NCI-H1436 (cell line): ENCODE results near the gene HOXA2.
A peak's percentile ranks its signal among the peaks of the same experiment; 100 is the strongest.

ENCODE experiments used
- DNase-seq: peaks from one replicate; lab custom pipeline; 2025; lab: John Stamatoyannopoulos, UW

Gene HOXA2

DNA sequence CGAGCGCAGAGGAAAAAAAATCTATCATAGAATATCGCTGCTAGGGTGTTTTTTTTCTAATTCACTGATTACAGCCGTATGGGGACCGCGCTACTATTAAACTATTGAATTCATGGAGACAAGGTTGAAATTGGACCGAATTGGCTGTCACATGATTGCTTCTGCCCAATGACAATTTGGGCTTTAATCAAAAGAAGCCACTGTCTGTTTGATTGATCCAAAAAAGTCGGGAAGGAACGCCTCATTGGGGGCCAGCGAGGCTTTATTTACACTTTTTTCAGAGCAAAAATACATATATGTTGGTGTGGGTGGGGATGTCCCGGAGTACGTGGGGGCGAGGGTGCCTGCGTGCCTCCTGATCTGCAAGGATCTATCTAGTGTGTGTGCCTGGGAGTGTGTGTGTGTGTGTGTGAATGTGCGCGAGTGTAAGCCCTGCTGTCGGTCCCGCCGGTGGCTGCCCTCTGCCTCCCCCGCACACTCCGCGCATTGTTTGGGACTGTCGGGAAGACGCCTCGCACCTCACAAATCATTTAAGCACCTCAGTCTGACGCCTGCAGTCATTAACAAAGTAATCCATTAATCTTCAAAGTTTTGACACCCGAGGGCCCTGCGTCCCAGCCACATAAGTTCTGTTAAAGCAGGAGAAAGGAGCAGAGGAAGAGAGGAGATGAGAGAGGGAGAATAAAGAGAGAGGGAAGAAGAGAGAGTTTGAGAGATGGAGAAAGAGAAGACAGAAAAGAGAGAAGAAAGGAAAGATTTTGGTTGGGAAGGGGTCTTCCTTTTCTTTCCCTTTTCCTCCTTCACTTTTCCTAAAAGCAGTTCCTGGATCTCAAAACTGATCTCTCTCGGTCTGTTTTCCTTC is at the start of gene HOXA2:
Gene HOXA2, minus strand, starts transcription at position 103 of the 862 bp plus-strand sequence. CDS start 183 bp downstream, outside the sequence.
- DNase-seq = no peak

DNA sequence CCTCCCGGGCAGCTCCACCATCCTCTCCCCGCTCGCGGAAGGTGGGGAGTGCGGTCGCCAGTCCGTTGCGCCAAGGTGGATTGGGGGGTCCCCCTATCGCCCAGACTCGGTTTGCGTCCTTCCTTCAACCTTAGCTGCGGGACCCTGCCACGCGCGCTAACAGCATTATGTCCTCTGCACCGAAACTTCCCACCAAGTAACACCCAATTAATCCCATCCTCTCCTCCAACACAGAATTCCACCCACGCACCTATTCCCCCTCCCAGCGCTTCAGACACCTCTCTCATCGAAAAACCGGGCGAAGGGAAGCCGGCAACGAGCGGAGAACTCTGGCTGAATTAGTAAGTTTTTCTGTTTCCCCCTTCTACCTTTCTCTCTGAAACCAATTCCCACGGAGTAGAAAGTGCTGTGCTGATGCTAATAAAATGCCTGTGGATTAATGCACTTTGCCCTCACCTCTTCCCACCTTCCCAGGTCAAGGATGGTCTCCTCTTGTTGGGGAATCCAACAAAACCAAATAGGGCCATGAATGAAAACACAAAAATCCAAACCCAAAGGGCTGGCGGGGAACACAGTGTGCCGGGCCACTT is 49.0 kb upstream of the HOXA2 start:
- no peak for DNase-seq

DNA sequence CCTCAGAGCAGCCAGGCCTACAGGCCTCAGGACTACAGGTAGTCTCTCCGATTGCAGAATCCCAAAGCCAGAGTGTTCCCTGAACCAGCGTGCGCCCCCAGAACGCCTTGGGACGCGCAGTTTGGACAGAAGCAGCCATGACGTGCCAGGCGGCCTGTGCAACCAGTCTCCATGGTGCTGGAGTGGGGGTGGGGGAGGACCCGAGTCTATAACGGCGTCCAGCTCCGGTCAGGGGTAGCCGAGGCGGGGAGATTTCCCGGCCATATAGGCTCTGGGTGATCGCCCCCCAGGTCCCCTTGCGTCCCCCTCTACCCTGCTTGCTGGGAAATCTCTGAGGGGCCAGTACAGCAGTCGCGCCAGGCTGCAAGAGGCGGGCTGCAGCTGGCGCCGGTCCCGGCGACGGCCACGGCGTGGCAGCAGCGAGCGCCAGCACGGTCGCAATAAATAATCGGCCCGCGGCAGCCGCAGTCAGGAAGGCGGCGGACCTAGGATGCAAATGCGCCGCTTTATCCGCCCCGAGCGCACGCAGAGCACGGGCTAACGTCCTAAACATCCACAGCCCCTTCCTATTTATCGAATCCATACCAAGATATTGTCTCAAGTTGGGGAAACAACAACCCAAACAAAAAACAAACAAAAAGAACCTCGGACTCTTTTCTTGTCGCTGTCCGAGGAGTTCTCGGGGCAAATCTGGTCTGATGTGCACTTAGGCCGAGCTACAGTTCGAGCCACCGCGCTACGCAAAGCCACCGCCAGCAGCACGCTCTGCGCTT is 48.3 kb upstream of the HOXA2 start:
- peak; percentile 68 for DNase-seq

DNA sequence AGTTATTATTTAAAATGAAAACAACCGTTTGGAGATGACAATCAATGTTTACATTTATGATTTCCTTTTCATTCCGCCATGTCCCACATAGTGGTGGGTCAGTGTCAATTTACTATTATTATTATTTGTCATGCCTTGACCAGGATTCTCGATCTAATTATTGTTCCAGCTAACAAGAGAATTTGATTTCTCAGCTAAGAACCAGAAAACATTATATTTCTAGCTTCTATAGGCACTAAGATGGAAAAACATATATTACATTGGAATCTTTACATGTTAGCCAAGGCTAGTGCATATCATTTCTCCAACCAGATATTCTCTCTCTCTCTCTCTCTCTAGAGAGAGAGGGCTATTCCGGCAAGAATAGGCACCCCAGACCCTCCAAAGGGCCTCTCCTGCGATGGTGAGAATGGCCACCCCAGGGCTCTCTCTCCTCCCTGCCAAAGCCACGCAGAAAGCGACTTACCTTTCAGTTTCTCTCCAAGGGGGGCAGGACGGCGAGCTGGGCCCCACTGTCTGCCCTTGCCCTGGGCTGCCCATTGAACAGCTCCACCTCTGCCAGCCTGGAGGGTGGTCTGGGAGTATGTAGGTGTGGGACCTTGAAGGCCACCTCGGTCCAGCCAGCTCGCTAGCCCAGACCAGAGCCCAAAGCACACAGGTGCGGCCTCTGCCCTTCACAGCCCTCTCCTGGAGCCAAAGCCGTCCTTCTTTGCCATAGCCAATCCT is 47.5 kb upstream of the HOXA2 start:
- no peak for DNase-seq

DNA sequence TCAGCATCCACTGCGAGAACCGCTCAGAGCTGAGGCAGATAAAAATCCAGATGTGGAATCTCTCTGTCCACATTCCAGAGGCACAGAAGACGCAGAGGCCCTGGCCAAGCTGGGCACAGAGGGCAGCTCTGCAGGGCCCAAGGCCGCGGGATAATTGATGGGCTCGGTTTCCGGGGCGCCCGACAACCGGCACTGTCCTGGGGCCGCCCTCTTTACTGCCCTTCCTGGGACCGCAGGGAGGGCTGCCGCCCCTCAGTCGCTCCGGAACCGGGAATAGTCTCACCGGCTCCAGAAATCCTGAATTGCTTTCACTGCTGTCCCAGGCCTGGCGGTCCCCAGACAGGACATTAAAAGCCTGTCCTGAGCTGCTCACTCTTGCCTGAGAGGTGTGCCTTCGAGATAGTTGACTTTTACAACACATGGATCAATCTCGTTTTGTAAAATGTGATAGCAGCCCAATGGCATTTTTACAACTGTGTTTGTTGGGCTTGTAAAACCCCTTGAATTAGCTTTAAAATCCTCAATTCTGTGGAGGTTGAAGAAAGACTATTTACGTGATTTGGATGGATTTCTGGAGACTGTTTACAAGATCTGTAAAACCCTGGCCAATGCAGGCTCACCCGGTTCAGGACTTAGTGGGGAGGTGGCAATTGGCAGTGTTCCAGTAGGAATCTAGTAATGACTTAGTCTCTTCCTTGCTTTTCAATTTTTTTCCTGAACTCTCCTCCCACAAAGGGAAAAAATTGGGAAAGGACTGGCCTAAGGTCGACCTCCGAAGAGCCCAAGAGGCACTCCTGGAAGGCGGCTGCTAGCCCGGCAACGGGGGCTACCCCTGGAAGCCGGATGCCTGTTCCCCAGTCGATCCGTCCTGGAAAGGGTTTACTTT is 46.5 kb upstream of the HOXA2 start:
- no peak for DNase-seq

DNA sequence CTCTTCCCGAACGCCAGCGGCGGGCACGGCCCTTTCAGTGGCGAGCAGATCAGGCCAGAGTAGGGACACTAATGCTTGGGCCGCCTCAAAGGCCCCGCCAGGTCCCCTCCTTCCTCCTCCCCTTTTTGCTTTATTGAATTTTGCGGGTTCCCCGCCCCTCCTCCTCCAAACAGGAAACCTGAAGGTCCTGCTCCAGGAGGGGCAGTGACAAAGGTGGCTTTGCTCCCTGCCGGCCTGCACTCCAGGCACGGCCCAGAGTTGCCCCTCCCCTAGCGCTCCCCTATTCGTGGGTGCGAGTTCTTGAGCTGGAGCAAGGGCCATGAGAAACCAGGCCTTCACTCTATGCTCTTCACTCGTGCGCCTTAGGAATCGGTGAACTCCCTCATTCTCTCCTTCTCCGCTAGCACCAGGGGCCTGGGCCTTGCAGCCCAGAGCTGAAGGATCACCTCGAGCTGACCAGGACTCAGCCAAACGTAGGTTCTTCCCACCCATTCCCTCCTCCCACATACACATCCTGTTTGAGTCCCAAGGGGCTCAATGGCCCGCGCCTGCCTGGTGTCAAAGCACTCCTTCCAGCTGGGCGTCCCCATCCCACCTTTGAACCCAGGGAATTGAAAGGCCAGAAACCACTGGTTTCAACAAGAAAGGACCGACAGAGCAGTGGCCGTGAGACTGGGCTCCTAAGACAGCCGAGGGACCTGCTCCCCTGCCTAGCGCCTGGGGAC is 45.7 kb upstream of the HOXA2 start:
- peak; percentile 17 for DNase-seq

DNA sequence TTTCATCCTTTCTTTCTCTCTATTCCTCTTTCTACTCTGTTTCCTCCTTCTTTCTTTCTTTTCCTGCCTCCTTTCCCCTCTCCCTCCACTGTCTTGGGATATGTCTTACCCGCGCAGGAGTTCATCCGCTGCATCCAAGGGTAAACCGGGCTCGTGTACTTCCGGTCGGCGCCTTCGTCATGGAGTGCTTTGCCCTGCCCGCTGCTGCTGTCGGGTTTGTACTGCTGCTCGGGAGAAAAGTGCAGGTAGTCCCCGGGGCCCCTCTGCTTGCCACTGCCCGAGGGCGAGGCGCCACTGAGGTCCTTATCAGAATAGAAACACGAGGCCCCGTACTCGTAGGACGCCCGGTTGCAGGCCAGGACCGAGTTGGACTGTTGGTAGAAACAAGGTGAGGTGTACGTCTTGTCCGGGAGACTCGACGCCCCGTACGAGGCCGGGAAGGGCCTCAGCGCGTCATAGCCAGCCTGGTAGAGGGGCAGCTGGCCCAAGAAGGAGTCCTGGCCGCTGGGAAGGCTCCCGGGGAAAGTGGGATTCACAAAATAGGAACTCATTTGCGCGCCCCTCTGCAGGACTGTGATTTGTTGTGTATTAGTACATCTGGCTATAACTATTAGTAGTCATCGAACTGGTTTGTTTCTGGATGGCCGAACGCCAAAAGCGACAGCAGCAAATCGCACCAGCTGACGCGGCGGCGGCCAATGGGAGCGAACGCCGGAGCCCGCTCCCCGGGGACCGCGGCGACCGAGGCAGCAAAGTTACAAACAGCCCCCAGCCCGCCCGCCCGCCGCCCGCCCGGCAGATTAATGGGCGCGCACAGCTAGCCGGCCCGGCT is 44.9 kb upstream of the HOXA2 start, which contains the start of gene HOXA6:
Gene HOXA6, minus strand, starts transcription at position 576 of the 832 bp plus-strand sequence. Its CDS starts 25 bp downstream, at position 551.
- peak; percentile 52 for DNase-seq

DNA sequence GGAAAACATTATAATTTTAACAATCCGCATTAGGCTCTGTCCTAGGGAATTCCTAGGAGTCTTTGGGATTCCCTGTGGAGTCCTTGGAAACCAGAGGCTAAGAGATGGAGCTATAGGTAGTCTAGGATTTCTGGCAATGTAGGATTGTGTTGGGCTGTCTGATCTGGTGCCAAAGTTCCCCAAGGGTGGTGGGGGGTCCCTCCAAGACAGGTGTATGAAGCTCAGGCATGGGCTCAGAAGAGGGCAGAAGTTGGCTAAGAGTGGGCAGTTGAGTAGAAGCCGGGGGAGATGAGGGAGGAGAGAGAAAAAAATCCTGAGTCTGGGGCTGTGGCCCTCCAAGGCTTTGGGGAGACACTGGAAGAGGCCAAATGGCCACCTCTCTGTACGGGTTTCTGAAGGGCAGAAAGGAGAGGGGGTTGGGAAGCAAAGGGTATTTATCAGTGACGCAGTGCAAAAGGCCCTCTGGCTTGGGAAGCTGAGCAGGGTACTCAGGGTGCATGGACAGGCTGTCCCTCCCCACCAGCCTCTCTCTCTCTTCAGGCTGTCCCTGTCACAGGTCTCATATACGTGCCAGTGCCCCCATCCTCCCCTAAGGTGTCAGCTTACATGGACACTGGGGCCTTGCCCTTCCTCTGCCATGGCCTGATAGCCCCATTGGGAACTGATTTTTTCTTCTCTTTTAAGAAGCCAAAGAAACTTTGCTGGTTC is 44.2 kb upstream of the HOXA2 start:
- DNase-seq = no peak

DNA sequence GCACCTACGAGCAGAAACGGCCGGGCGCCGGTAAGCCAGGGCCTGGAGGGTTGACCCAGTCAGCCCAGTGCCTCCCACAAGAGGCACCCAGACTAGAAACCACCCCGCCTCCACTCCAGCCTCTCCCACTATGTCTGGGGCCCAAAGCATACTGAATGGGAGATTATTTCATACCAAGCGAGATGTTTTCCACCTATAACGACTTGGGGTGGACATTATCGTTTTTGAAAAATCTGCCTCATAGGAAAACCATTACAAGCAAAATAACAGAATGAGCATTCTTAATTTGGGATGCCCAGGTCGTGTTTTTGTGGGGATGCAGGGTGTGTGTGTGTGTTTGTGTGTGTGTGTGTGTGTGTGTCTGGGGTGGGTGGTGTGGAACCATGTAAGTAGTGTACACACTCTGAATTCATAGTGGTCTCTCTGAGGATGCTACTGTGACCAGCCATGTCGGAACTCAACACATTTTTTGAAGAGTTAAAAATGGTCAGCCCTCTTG is 43.5 kb upstream of the HOXA2 start:
- DNase-seq = no peak

DNA sequence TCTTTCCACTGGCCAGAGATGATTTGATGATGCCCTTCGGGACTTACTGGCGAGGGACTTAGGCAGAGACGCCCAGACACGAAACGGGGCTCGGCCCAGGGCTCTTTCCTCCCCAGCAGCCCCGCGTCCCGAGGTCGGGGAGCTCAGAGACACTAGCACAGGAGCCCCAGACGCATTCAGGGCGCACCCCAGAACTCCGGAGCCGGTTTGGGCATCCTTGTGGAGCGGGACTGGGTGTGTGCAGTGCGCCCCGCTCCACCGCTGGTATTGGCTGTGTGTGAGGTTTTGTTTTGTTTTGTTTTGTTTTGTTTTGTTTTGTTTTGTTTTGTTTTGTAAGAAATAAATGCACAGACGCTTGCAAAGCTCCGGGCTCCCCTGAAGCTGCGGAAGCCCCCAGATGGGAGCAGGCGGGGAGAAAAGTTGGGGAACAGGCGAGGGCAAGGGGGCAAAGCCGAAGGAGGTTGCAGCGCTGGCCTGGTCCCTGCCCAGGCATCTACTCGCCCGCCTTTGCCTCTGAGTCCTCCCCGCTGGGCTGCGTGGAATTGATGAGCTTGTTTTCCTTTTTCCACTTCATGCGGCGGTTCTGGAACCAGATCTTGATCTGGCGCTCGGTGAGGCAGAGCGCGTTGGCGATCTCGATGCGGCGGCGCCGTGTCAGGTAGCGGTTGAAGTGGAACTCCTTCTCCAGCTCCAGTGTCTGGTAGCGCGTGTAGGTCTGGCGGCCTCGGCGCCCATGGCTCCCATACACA is 42.9 kb upstream of the HOXA2 start:
- DNase-seq = no peak

DNA sequence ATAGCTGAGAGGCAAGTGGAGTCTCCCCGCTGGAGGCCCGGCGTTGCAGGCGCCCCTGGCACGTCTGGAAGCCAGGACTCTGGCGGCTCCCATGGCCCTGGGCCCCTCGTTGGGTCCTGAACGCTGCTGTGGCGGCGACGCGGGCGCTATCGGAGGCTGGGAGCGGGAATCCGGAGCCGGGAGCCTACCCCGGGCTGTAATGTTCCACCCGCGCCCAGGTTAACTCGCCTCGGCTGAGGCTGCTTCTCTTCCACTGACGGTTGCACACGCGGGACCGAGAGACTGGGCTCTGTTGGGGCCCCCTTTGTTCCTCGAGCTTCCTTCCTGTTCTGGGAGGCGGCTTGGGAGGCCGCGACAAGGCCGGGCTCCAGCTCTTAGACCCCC is 42.3 kb upstream of the HOXA2 start:
- no peak for DNase-seq

DNA sequence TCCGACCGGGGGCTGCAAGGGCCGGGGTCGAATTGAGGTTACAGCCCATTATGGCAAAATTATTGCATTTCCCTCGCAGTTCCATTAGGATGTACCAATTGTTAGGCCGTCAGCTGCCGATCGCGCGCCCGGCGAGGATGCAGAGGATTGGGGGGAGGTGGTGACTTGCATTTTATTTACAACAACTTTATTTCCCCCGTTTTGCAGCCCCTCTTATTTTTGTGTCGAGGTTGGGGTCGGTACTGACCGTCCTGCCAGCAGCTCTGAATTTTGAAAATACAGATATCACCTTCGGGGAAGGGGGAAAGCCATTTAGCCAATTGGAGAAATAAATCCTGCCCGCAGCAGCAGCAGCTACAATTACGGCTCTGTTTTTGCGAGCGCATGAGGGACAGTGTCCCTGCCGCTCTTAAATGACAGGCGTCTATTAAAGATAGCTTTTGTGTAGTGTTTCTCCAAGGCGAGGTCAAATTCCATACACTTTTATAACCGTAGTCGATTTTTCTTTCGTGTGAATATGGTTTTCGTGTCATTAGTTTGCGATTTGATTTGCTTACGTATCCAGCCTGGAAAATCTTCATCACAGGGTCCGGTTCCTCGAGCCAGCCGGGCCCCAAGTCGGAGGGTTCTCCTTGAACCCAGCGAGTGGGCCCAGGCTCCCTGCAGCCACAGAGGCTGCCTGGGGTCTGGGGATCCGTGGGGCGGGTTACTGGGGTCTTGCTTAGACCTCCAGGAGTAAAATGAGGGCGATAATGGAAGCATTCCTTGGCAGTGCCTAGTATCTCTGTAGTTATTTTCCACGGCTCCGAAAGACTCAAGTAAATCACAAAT is 41.7 kb upstream of the HOXA2 start:
- no peak for DNase-seq

DNA sequence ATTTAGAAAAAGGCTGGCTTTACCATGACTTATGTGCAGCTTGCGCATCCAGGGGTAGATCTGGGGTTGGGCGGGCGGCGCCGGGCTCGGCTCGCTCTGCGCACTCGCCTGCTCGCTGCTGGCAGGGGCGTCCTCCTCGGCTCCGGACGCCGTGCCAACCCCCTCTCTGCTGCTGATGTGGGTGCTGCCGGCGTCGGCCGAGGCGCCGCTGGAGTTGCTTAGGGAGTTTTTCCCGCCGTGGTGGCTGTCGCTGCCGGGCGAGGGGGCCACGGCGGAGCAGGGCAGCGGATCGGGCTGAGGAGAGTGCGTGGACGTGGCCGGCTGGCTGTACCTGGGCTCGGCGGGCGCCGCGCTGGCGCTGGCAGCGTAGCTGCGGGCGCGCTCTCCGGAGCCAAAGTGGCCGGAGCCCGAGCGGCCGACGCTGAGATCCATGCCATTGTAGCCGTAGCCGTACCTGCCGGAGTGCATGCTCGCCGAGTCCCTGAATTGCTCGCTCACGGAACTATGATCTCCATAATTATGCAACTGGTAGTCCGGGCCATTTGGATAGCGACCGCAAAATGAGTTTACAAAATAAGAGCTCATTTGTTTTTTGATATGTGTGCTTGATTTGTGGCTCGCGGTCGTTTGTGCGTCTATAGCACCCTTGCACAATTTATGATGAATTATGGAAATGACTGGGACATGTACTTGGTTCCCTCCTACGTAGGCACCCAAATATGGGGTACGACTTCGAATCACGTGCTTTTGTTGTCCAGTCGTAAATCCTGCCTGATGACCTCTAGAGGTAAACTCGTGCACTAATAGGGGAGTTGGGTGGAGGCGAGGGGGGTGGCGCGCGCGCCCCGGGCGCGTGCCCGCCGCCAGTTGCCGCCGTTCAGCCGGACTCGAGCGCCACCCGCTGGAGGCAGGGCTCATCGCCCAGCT is 40.8 kb upstream of the HOXA2 start, which contains the start of gene HOXA5:
Gene HOXA5, minus strand, starts transcription at position 659 of the 927 bp plus-strand sequence. Its CDS starts 74 bp downstream, at position 585.
- no peak for DNase-seq

DNA sequence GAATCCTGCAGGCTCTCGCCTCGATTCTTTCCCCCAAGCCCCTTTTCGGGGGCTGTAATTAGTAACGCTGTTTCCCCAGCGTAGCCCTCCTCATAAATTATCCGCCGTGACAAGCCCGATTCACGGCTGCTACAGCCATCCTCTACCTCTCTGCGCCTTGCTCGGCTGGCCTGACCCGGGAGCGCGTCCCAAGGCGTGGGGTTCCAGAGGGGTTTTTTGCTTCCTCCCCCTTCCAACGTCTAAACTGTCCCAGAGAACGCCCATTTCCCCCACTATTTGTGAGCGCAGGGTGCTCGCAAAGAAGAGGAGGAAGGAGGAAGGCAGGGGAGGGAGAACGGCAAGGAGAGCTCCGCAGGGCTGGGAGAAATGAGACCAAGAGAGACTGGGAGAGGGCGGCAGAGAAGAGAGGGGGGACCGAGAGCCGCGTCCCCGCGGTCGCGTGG is 40.1 kb upstream of the HOXA2 start:
- DNase-seq = no peak

DNA sequence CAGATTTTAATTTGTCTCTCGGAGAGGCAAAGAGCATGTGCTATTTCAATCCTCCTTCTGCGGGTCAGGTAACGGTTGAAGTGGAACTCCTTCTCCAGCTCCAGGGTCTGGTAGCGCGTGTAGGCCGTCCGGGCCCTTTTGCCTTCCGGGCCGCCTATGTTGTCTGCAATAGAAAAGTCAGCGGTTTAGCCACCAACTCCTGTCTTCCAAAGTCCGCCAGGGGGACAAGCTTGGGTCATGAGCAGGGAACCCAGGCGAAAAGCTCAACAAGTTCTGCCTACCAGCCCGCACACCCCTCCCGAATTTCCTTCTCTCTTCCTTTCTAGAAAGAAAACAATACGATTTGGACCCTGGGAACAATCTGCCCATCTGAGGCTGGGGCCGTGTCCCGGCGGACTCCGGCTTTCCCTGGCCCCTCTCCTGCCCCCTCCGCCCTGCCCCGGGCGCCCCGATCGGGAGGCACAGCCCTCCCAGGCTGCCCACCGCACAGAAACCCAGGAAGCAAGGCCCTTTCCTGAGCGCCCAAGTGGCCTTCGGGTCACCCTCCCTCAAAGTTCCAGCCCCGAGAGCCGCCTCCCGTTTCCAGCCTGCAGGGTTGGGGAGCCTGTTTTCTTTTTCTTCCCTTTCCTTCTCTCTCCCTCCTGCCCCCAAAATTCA is 39.6 kb upstream of the HOXA2 start:
- no peak for DNase-seq
